ENCODE measurements around the gene FHIT.

FHIT gene

GRCh38 chr3:59884409-59884808 is 1366.8 kb downstream of the FHIT start:
- TF ChIP-seq CTCF (IDR thresholded peaks at IDR 0.05; ENCODE audit: low read depth, low read length), result no peak
- no peak for DNase-seq
- H3K27me3 ChIP-seq, result no peaks in the 10 kb centered on the region
- no peaks in the 10 kb centered on the region for H3K4me1 ChIP-seq
- no peak overlapping the region for H3K4me3 ChIP-seq (ENCODE audit: low read depth, low read length)
- no peaks in the 10 kb centered on the region for H3K36me3 ChIP-seq
- no peaks in the 10 kb centered on the region for H3K9me3 ChIP-seq

DNA sequence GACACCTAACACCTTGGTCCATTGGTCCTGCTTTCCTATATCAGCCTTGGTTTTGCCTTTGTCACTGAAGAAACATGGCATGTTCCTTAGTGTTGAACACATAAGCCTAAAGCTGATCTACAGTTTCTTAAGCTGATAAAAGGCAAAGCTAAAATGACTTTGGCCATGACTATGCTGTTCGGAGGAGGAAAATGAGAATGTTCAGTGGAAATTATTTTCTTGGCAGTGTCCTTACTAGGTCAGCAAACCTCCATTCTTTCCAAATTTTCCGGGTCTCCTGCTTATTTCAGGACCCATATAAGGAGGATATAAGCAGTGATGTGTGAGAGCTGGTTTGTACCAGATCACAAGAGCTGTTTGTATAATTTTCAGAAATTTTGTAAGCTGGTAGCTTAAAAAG is 1368.5 kb downstream of the FHIT start:
- TF ChIP-seq CTCF (IDR thresholded peaks at IDR 0.05; ENCODE audit: low read depth, low read length), result no peak
- Histone ChIP-seq H3K36me3 (no peaks in the 10 kb centered on the region), H3K4me1 (no peaks in the 10 kb centered on the region), H3K4me3 (ENCODE audit: low read depth, low read length) (no peak overlapping the region), H3K9me3 (no peaks in the 10 kb centered on the region), H3K27me3 (no peaks in the 10 kb centered on the region)
- no peak for DNase-seq

DNA sequence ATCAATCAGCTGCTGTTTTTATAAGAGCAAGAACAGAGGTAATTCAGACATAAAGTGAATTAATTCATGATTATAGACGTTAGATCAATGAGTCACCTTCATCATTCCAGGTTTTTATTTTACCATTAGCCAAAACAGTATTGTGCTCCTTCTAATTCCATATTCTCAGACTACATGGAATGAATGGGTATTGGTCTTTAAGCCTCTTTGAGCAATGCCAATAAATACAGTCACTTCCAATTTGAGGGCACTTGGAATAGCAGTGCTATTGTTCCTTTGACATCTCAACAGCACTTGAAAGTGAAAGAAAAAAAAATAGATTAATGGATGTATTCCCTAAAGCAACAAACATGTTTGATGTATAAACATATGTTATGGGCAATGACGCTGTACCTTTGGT is 1370.5 kb downstream of the FHIT start:
- no peak for TF ChIP-seq CTCF (IDR thresholded peaks at IDR 0.05; ENCODE audit: low read depth, low read length)
- Histone ChIP-seq H3K36me3 (no peaks in the 10 kb centered on the region), H3K4me1 (no peaks in the 10 kb centered on the region), H3K4me3 (ENCODE audit: low read depth, low read length) (no peak overlapping the region), H3K27me3 (no peaks in the 10 kb centered on the region), H3K9me3 (no peaks in the 10 kb centered on the region)
- no peak for DNase-seq

DNA sequence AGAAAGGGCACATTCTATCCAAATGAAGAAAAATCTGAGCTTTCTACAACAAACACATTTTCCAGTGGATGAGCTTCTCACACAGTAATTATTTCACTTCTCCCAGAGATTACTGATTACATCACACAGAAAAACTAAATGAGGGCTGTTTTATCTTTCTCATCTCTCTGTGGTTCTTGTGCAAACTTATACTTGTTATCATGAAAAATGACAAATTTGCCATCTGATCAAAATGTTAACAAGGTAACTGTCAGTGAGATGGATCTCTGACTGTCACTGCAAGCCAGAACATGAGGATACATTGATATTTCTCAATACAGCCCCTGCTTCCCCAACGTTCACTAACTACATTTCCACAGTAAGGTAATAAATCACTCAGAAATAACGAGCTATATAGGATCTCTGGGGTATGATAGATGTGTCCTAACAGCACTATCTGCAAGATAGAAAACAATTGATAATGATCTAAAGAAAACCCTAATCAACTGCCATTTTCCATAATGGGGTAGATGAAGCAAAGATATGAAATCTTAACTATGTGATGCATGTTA is 1372.1 kb downstream of the FHIT start:
- no peaks in the 10 kb centered on the region for H3K36me3 ChIP-seq
- TF ChIP-seq CTCF (IDR thresholded peaks at IDR 0.05; ENCODE audit: low read depth, low read length), result no peak
- DNase-seq, result no peak
- H3K9me3 ChIP-seq, result no peaks in the 10 kb centered on the region
- H3K4me3 ChIP-seq (ENCODE audit: low read depth, low read length), result no peak overlapping the region
- H3K27me3 ChIP-seq, result no peaks in the 10 kb centered on the region
- H3K4me1 ChIP-seq, result no peaks in the 10 kb centered on the region

- H3K9me3 ChIP-seq, result no peaks in the 10 kb centered on the region
- no peak for DNase-seq
- H3K4me3 ChIP-seq (ENCODE audit: low read depth, low read length), result no peak overlapping the region
- no peaks in the 10 kb centered on the region for H3K27me3 ChIP-seq
- no peaks in the 10 kb centered on the region for H3K4me1 ChIP-seq
- H3K36me3 ChIP-seq, result no peaks in the 10 kb centered on the region
- no peak for TF ChIP-seq CTCF (IDR thresholded peaks at IDR 0.05; ENCODE audit: low read depth, low read length)
Observed at GRCh38 chr3:59878038-59878427, 1373.2 kb downstream of the FHIT start.

DNA sequence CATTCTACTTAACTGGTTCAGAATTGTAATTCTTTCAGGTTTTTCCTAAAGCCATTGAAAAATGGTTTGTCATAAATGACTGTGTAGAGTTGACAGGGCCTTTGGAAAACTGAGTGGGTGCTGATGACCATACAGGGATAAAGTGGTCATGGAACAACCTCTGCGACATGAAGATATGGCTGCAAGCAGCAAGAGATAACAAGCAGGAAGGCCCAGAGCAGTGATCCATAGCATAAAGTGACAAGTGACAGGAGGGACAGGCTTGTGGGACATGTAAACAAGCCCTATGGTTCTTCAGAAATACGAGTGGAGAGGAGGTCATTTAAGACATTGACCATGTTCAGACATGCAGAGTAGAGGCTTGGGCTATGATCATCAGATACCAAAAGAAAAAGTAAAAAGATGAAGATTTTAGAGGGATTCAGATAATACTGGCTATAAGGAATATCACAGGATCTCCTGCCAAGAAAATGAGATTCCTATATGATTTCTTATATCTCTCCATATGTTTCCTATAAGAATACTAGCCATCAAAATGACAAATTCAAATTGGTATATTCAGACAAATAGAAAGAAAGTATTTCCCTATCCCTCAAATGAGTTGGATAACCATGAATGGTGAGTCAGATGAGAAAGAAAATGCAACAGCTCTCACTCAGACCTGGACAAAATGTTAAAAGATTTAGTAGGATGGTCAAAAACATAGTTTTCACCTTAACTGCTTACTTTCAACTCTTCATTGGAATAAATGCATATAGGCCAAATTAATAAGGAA is 1373.8 kb downstream of the FHIT start:
- Histone ChIP-seq H3K27me3 (no peaks in the 10 kb centered on the region), H3K9me3 (no peaks in the 10 kb centered on the region), H3K4me3 (ENCODE audit: low read depth, low read length) (no peak overlapping the region), H3K36me3 (no peaks in the 10 kb centered on the region), H3K4me1 (no peaks in the 10 kb centered on the region)
- no peak for TF ChIP-seq CTCF (IDR thresholded peaks at IDR 0.05; ENCODE audit: low read depth, low read length)
- DNase-seq, result no peak
